HG02610 (cell line): ENCODE results near the gene HPX.

Experiments
- ATAC-seq: cut with Tn5 transposase; IDR thresholded peaks from one replicate; pipeline ENCODE4 v1.9.1; 2021; ENCODE audit warnings: mild to moderate bottlenecking, moderate library complexity; ENCODE audit not compliant: unreplicated experiment

The HPX gene, protein sequence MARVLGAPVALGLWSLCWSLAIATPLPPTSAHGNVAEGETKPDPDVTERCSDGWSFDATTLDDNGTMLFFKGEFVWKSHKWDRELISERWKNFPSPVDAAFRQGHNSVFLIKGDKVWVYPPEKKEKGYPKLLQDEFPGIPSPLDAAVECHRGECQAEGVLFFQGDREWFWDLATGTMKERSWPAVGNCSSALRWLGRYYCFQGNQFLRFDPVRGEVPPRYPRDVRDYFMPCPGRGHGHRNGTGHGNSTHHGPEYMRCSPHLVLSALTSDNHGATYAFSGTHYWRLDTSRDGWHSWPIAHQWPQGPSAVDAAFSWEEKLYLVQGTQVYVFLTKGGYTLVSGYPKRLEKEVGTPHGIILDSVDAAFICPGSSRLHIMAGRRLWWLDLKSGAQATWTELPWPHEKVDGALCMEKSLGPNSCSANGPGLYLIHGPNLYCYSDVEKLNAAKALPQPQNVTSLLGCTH

DNA sequence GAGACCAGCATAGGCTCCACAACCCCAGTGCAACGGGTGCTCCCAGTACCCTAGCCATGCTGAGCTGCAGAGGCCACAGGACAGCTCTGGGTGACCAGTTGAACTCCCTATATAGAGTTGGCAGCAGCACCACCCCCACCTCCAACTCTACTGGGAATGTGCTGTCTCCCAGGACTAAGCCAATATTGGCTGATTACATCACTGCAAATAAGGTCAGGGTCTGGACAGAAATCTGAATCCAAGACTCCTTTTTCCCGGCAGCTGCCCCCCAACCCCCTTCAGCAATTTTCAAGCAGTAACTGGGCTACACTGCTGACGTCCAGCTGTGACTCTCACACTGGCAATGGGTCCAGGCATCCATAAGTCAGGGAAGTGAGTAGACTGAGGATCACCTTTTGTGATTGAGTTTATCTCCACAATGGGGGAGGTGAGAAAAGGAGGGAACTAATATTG, at the start of gene HPX:
HPX (minus strand) TSS at position 82 of the 453 bp plus-strand sequence; CDS start at position 58, 24 bp downstream.
- no peak for ATAC-seq

DNA sequence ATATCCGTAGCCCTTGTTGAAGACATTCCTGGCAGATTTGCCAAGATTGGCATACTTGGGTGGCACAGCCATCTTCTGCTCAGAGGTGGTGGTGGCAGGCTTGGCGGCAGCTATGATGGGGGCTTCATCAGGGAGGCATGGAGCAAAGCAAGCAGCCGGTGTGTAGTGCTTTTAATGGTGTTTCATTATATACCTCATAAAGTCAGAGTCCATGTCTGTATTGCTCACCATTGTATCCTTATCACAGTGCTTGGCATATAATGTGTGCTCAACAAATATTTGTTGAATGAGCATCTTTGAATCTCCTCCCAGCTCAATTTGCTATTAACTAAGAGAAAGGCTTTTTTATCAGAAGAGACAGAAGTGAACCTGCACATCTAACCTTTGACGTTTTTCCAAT, 48.5 kb upstream of the HPX start:
- no peak for ATAC-seq

DNA sequence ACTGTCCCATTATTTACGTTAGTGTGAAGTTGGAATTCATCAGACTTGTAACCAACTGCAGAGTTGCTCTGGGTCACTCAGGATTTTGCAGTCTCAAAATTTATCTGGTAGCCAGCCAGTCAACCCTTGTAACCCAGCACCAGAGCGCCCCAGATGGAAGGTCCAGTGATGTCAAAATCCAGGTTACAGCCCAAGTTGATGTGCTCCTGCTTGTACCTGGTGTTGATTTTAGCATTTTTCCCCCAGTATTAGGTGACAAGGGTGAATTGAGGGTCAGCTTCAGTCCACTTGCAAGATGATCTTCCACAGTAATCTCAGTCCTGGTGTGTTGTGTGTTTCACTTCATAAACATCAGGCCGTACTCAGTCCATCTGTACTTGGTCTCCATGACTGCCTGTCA, 48.0 kb upstream of the HPX start:
- no peak for ATAC-seq

DNA sequence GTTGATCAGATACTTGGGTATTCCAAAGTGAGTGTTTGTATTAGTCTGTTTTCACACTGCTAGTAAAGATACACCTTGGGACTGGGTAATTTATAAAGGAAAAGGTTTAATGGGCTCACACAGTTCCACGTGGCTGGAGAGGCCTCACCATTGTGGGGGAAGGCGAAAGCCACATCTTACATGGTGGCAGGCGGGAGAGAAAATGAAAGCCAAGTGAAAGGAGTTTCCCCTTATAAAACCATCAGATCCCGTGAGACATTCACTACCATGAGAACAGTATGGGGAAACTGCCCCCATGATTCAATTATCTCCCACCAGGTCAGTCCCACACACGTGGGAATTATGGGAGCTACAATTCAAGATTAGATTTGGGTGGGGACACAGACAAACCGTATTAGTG, 47.6 kb upstream of the HPX start:
- peak; percentile 61 for ATAC-seq

DNA sequence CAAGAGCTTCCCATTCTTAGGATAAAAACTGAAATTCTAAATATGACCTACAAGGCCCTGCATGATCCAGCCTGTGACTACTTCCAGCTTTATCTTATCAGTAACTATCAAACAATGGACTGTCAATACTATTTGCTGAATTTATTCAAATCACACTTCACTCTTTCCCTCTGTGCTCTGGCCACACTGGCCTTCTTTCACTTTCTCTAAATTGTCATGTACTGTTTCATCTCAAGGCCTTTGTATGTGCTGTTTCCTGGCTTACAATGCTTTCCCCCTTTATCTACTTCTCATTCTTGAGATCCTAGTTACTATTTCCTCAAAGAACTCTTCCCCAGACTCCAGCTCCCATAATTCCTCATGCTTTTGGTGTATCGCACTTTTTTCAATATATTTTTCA, 46.2 kb upstream of the HPX start:
- no peak for ATAC-seq

DNA sequence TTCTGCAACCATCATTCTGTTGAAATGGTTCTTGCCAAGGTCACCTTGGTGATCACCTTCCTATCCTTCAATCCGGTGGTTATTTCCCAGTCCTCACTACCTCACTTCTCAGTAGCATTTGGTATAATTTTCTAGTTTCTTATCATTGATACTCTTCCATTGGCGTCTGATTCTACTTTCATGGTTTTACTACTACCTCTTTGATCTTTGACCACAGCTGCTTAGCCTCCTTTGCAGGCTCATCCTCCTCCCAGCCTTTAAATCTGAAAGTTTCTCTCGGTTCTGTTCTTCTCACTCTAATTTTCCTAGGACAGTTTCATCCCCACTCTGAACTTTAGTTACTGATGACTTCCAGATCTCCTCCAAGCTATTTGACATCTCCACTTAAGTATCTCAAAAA, 45.5 kb upstream of the HPX start:
- no peak for ATAC-seq

DNA sequence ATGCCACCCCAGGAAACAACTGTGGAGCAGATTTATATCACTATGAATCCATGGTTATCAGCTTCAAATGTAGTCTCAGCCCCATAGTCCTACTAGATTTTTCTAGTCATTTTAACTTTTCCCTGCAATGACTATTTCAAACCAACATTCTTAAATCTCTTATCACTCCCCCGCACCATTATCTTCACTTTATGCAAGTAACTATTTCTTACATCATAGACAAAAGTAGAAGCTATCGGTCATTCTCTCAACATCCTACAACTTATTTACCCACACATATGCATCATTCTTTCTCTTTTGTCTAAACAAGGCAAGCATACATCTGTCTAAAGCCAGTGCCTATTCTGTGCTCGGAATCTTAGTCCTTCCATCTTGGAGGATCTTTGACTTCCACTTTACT, 44.9 kb upstream of the HPX start:
- ATAC-seq = no peak

DNA sequence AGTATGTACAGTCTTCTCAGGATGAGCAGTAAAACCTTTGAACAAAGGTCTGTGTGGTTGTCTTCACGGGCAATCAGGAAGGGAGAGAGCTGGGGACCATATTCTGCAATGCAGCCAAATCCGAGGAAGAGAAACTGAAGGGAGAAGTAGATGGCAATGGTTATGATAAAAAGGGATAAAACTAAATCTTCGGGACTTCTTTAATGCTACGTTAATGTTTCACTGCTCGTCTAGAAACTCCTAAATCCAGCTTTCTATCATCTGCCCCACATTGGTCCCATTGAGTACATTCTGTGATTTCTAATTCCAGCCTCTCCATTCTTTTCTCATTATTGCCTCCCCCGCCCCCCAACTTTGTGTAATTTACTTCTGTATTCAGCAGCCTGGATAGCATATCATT, 42.2 kb upstream of the HPX start:
- no peak for ATAC-seq

DNA sequence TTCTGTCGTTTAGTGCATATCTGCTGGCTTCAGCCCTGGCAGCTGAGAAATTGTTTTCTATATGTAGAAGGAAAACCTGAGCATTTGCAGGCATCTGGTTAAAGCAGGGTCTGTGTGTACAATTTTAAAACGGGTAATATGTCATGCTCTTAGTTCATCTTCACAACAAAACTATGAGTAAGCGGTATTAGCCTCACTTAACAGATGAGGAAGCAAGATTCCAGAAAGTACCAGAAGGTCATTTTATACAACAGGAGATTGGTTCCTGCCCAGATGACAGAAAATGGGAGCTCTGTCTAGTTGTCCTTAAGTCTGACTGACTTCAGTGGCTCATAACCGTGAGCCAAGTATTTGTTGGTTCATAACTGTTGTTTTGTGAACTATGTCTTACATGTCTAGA, 41.7 kb upstream of the HPX start:
- ATAC-seq = no peak

DNA sequence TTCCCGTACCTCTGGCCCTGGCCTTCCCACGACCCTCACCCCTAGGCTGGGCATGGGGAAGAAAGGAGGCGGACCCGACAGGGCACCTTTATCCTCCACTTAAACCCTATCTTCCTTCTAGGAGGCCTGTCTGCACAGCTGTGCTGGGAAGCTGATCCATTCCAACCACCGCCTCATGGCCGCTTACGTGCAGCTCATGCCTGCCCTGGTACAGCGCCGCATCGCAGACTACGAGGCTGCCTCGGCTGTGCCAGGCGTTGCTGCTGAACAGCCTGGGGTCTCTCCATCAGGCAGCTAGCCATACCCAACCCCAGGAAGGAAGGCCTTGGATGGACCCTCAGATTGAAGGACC, 41.1 kb upstream of the HPX start:
- ATAC-seq = no peak

DNA sequence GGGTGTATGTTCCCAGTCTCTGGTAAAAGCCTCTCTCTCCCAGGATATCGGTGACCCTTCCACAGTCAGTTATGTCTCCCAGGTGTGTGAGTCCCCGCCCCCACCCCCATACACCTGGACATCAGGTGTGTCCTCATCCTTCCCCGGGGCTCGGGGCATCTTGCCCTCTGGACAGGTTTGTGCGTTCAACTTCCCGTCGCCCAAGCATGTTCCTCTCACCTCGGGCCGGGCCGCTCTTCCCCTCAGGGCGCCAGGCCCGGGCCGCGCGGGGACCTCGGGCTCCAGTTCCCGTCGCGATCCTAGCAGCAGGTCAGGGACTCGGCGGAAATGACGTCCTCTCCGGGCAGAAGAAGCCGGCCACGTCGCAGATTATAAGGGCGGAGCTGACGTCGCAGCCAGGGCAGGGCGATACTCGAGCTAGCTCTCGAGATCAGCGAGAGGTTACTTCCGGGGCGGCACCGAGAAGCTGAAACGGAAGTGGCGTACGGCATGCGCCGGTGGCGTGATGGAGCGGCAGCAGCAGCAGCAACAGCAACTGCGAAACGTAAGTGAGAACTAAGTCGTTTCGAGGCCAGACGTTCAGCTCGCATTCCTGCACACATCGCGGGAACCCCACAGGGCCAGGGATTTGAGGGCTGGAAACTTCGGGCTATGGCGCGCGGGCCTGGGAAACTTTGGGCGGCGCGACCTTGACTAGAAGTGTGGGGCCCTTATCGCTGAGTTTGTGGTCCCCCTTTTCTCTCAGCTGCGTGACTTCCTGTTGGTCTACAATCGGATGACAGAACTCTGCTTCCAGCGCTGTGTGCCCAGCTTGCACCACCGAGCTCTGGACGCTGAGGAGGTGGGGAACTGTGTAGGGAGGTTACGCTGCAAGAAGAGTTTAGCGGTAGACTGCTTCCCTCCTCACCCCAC, 40.5 kb upstream of the HPX start, which contains the start of the genes ARFIP2 and TIMM10B:
ARFIP2 (minus strand) TSS at position 320 of the 912 bp plus-strand sequence. CDS start 910 bp downstream, outside the sequence.
TIMM10B (plus strand) TSS at position 490 of the 912 bp plus-strand sequence; CDS start at position 506, 16 bp downstream.
- peak; percentile 99 for ATAC-seq

DNA sequence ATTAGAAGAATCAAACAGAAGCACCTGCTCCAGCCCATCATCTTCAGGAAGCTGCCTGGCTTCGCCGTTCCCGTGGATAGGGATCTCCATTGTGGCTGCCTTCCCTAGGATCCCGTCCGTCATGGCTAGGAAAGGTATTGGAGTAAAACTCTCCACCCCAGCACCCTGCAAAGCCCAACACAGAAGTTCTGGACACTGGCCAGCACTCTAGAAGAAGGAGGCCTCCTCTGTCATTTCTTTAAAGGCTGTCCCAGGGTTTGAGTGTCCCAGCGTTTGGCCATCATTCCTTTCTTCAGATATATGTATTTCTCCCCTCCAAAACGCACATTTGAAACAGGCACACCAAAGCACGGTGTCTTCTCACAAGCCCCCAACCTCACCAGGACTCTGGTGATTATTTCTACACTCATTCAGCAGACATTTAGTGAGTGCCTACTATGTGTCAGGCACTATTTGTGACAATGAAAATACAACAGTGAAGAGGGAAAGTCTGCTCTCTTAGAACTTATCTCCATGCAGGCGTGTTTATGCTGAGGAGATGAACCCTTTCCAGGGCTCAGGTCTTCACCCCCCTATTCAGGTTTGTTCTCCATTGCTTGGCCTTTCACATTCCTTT, 39.6 kb upstream of the HPX start:
- no peak for ATAC-seq

DNA sequence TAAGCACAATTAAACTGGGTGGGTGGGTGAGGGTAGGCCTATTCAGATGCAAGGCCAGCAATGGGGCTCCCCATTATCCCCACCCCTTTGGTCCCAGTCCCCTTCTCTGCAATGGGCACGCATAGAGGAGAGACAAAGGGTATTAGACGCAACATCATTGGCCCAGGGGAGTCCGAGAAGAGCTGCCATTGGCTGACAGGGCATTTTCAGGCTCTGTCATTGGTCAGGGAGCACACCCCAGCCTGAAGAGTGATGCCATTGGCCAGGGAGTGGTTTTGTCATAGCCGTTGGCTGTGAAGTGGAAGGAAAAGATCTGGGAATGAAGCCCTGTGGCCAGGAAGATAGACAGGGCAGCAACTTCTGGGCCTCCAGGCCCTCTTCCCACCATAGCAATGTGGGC, 35.8 kb upstream of the HPX start:
- ATAC-seq = no peak

DNA sequence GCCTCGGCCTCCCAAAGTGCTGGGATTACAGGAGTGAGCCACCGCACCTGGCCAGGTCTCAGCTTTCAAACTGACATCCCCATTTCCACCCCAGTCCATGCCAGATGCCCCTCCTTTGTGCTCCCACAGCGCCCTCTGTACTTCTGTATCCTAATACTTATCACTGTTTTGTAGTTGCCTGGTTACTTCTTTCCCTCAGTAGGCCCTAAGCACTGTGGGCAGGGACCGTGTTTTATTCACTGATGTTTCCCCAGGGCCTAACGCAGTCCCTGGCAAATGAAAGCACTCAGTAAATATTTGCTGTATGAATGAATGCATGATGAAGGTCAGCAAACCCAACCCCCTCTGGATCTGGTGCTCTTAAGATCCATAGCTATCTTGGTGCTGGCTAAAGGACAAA, 35.1 kb upstream of the HPX start:
- no peak for ATAC-seq

DNA sequence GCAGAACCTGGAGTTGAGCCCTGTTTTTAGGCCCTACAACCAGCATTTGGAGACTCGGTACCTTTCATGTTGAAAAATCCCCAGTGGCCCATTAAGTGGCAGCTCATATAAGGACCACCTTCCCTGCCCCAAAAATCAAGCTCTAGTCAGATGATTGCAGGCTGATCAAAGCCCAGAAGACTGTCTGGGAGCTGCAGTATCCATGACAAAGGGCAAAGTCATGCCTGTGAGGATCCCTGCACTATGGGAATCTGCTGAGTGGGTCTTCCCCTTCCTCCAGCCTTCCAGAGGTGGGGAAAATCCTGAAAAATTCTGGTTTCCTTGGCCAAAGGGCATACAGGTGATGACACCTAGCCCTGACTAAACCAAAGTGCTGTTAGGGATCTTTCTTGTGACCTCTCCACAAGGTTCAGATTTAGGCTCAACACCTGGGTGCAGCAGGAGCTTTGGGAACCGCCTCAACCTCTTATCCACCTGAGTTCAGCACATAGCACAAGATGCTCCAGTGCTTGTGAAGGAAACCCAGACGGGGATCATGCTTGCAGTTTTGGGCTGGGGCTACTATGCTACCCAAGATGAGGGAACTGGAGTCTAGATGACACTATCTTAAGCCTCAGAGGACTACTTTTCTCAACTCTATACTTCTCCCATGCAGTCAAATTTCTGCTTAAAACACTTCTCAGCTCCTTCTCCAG, 34.2 kb upstream of the HPX start:
- ATAC-seq = no peak

DNA sequence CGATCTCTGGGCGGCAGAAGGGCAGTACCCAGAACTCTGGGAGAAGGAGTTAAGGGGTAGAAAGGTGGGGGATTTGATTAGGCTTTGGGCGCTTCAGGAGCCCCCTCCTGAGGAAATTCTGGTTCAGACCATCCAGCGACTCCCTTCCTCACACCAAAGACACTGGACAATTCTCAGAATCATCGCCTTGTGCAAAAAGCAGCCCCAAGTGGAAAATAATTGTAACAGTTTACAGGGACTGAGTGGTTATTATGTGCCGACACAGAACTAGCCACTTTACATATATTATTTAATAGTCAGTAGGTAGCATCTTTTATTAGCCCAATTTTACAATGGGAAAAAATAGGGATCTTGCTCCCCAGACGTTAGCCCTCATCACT, 33.6 kb upstream of the HPX start:
- ATAC-seq = no peak

DNA sequence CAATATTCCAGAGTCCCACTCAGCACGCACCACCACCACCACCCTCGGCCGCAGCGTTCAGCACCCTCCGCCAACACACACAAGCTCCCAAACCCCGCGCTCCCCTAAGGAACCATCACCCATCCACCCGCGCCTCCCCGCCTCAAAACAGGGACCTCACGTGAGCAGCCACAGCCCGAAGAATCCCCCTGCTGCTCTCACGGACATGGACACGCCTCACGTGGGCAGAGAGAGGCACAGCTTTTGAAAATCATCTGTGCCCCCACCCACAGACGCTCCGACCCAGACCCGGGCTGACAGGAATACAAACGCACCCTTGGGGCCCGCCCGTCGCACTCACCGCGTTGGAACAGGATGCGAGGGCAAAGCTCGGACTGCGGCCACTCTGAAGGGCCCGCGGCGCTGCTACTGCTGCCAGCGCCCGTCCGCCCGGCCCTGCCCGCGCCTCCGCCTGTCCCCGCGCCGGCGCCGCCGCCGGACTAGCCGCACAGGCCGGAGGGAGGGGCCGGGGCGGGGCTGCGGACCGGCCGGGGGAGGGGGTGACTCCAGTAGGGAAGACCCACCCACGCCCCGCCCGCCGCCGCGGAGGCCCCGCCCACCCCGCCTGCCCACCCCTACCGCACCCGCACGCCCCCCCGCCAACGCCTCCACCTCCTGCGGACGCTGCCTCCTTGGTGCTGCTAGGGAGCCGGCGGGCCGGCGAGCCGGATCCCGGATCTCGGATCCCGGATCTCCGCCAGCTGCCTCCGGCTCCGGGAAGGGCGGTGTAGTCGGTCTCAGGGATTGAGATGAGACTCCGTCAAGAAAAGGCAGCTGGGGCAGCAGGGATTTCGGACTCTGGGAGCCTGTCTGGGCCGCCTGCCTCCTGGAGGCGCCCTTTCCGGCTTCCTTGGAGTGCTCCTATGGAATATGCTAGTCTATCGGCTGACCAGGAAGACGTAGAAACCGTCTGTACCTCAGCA, 32.9 kb upstream of the HPX start, which contains the start of gene TRIM3:
TRIM3 (minus strand) TSS at position 491 of the 962 bp plus-strand sequence. CDS start 8,246 bp downstream, outside the sequence.
- peak; percentile 70 for ATAC-seq

DNA sequence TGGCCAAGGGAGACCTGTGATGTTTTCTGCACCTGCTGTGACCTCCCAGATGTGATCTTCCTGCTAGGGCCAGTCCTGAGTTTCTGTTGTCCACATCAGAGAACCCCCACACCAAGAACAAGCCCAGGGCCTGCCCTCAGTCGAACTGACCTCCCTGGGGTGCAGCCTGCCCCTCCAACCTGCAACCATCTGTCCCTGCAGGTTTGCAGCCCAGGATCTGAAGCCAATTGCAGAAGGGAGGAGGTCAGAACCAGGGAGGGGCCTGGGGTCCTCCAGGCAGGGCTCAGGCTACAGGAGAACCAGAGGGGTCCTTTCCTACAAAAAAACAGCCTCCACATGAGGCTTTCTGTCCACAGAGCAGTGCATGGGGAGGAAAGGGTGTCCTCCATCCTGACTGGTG, 32.1 kb upstream of the HPX start:
- ATAC-seq = no peak

DNA sequence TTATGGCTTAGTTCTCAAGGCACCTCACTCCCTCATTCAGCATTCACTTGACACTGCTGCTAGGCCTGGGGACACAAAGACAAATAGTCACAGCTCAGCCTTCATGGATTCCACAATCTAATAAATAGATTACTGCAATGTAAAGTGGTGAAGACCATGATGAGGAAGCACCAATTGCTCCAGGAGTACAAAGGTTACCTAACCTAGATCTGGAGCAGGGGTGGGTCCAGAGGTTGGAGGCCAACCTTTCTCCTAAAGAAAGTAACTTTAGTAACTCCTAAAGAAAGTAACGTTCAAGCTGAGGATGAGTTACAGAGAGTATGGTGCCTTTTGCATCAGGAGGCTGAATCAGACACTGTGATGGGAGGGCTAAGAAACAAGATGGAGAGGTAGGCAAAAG, 28.8 kb upstream of the HPX start:
- no peak for ATAC-seq
